Rectal smooth muscle tissue (tissue), 1 donor: ENCODE results near the gene MCM7.

Experiments used
- H3K27ac ChIP-seq: one replicate; pipeline ENCODE4 v1.7.0; 2013; ENCODE audit warnings: low read depth, low read length, inconsistent platforms
- H3K27me3 ChIP-seq: one replicate; pipeline ENCODE4 v1.7.0; 2013; ENCODE audit warnings: low read length; ENCODE audit not compliant: control insufficient read depth, insufficient read depth
- H3K36me3 ChIP-seq: one replicate; pipeline ENCODE4 v1.7.0; 2013; ENCODE audit warnings: low read length; ENCODE audit not compliant: control insufficient read depth, insufficient read depth
- H3K4me1 ChIP-seq: one replicate; pipeline ENCODE4 v1.7.0; 2013; ENCODE audit warnings: low read length; ENCODE audit not compliant: control insufficient read depth, insufficient read depth
- H3K4me3 ChIP-seq: one replicate; pipeline ENCODE4 v1.7.0; 2013; ENCODE audit warnings: low read length
- H3K9ac ChIP-seq: one replicate; pipeline ENCODE4 v1.7.0; 2013; ENCODE audit warnings: low read length

Gene MCM7

GRCh38 chr7:100072462-100072861 is 28.7 kb downstream of the MCM7 start:
- peaks cover 69% of the 10 kb centered on the region for H3K36me3 ChIP-seq
- H3K27ac ChIP-seq, result no peak overlapping the region
- H3K4me1 ChIP-seq, result no peaks in the 10 kb centered on the region
- H3K27me3 ChIP-seq, result no peaks in the 10 kb centered on the region
- no peak overlapping the region for H3K4me3 ChIP-seq
- no peak overlapping the region for H3K9ac ChIP-seq

GRCh38 chr7:100071018-100071723 is 30.0 kb downstream of the MCM7 start:
- no peak overlapping the region for H3K4me3 ChIP-seq
- H3K27me3 ChIP-seq, result no peaks in the 10 kb centered on the region
- no peak overlapping the region for H3K27ac ChIP-seq
- H3K4me1 ChIP-seq, result no peaks in the 10 kb centered on the region
- H3K9ac ChIP-seq, result no peak overlapping the region
- peaks cover 59% of the 10 kb centered on the region for H3K36me3 ChIP-seq

- Histone ChIP-seq H3K4me1 (peaks cover 9% of the 10 kb centered on the region), H3K9ac (no peak overlapping the region), H3K36me3 (peaks cover 52% of the 10 kb centered on the region), H3K27me3 (no peaks in the 10 kb centered on the region), H3K4me3 (no peak overlapping the region), H3K27ac (no peak overlapping the region)
Measured at GRCh38 chr7:100069991-100070390, 31.2 kb downstream of the MCM7 start.

- Histone ChIP-seq H3K4me1 (peaks cover 10% of the 10 kb centered on the region), H3K27me3 (no peaks in the 10 kb centered on the region), H3K36me3 (peaks cover 33% of the 10 kb centered on the region), H3K9ac (no peak overlapping the region), H3K4me3 (no peak overlapping the region), H3K27ac (no peak overlapping the region)
Measured at GRCh38 chr7:100066953-100067352, 34.2 kb downstream of the MCM7 start.

- Histone ChIP-seq H3K9ac (no peak overlapping the region), H3K36me3 (peaks cover 22% of the 10 kb centered on the region), H3K27me3 (no peaks in the 10 kb centered on the region), H3K4me1 (peaks cover 10% of the 10 kb centered on the region), H3K4me3 (no peak overlapping the region), H3K27ac (peak overlapping the region; percentile 80)
Measured at GRCh38 chr7:100065452-100066186, 35.6 kb downstream of the MCM7 start.

- Histone ChIP-seq H3K36me3 (peaks cover 11% of the 10 kb centered on the region), H3K4me1 (peaks cover 10% of the 10 kb centered on the region), H3K4me3 (no peak overlapping the region), H3K27me3 (no peaks in the 10 kb centered on the region), H3K9ac (no peak overlapping the region), H3K27ac (no peak overlapping the region)
Measured at GRCh38 chr7:100064162-100064561, 37.0 kb downstream of the MCM7 start.

GRCh38 chr7:100063376-100063775 is 37.8 kb downstream of the MCM7 start:
- Histone ChIP-seq H3K27me3 (no peaks in the 10 kb centered on the region), H3K4me3 (no peak overlapping the region), H3K9ac (no peak overlapping the region), H3K4me1 (peaks cover 10% of the 10 kb centered on the region), H3K27ac (no peak overlapping the region), H3K36me3 (peaks cover 16% of the 10 kb centered on the region)

GRCh38 chr7:100061518-100062193 is 39.5 kb downstream of the MCM7 start:
- Histone ChIP-seq H3K9ac (no peak overlapping the region), H3K27me3 (no peaks in the 10 kb centered on the region), H3K4me3 (no peak overlapping the region), H3K27ac (no peak overlapping the region), H3K36me3 (peaks cover 29% of the 10 kb centered on the region), H3K4me1 (peaks cover 10% of the 10 kb centered on the region)

- Histone ChIP-seq H3K4me3 (no peak overlapping the region), H3K27ac (no peak overlapping the region), H3K9ac (no peak overlapping the region), H3K36me3 (peaks cover 25% of the 10 kb centered on the region), H3K4me1 (no peaks in the 10 kb centered on the region), H3K27me3 (no peaks in the 10 kb centered on the region)
Measured at GRCh38 chr7:100059251-100059739, 41.9 kb downstream of the MCM7 start.

GRCh38 chr7:100057006-100057405 is 44.2 kb downstream of the MCM7 start:
- no peak overlapping the region for H3K4me3 ChIP-seq
- H3K4me1 ChIP-seq, result peaks cover 2% of the 10 kb centered on the region
- no peak overlapping the region for H3K27ac ChIP-seq
- peaks cover 21% of the 10 kb centered on the region for H3K36me3 ChIP-seq
- H3K27me3 ChIP-seq, result no peaks in the 10 kb centered on the region
- no peak overlapping the region for H3K9ac ChIP-seq

- Histone ChIP-seq H3K27ac (no peak overlapping the region), H3K4me1 (peaks cover 2% of the 10 kb centered on the region), H3K9ac (no peak overlapping the region), H3K36me3 (peaks cover 12% of the 10 kb centered on the region), H3K4me3 (no peak overlapping the region), H3K27me3 (no peaks in the 10 kb centered on the region)
Measured at GRCh38 chr7:100053215-100053614, 48.0 kb downstream of the MCM7 start.

GRCh38 chr7:100051611-100052010 is 49.6 kb downstream of the MCM7 start:
- Histone ChIP-seq H3K4me3 (no peak overlapping the region), H3K9ac (no peak overlapping the region), H3K27me3 (no peaks in the 10 kb centered on the region), H3K36me3 (no peaks in the 10 kb centered on the region), H3K4me1 (peaks cover 2% of the 10 kb centered on the region), H3K27ac (no peak overlapping the region)
